NCI-H460 (cell line): ENCODE data around the gene NXN. TPM values are rescaled to one million over a fixed set of nuclear protein-coding genes. Genes with fewer than 3 reads are reported as not detected.
A peak's percentile ranks its signal among the peaks of the same experiment; 100 is the strongest.

ENCODE experiments used
- DNase-seq: peaks from one replicate; pipeline ENCODE4 v3.0.0-alpha.2; 2016; ENCODE audit warnings: low read depth; ENCODE audit errors: extremely low read depth
- polyA plus RNA-seq: library from polyadenylated mRNA; depleted of rRNA; stranded (reverse); fragments of >200 nt; gene quantifications from 2 replicates; pipeline ENCODE4 v1.2.3, GENCODE V29; 2014; cell fraction: nucleus; rRNA removed
- total RNA-seq: library from RNA; depleted of rRNA; stranded (reverse); fragments of >200 nt; shearing (Covaris generic); gene quantifications from 2 replicates; pipeline ENCODE4 v1.2.3, GENCODE V29; 2014; rRNA removed

The NXN gene
- total RNA-seq, result 12.3 and 13.7 TPM in 2 replicates
- polyA plus RNA-seq, result 18.7 and 26.0 TPM in 2 replicates

GRCh38 chr17:979539-980405, at the start of gene NXN:
NXN (minus strand) TSS chr17:979776.
- peak; percentile 71 for DNase-seq

- no peak for DNase-seq
These were observed 47.5 kb upstream of the NXN start for GRCh38 chr17:1027044-1027443.

- no peak for DNase-seq
These were observed 47.0 kb upstream of the NXN start for GRCh38 chr17:1026599-1026975.

- no peak for DNase-seq
These were observed 46.4 kb upstream of the NXN start for GRCh38 chr17:1025733-1026598.

- DNase-seq, result no peak
These were observed 44.5 kb upstream of the NXN start for GRCh38 chr17:1024076-1024475.

GRCh38 chr17:1022278-1023024, 42.9 kb upstream of the NXN start:
- no peak for DNase-seq

- DNase-seq, result no peak
These were observed 41.6 kb upstream of the NXN start for GRCh38 chr17:1021147-1021546.

GRCh38 chr17:1019451-1019850, 39.9 kb upstream of the NXN start:
- DNase-seq, result no peak

GRCh38 chr17:1018547-1018946, 39.0 kb upstream of the NXN start:
- no peak for DNase-seq

- no peak for DNase-seq
These were observed 34.1 kb upstream of the NXN start for GRCh38 chr17:1013729-1014090.

GRCh38 chr17:1012823-1013728, 33.5 kb upstream of the NXN start:
- no peak for DNase-seq

- DNase-seq, result no peak
These were observed 32.5 kb upstream of the NXN start for GRCh38 chr17:1011760-1012735.

- DNase-seq, result no peak
These were observed 31.6 kb upstream of the NXN start for GRCh38 chr17:1011138-1011537.

GRCh38 chr17:1010586-1010985, 31.0 kb upstream of the NXN start:
- DNase-seq, result no peak

GRCh38 chr17:1010086-1010450, 30.5 kb upstream of the NXN start:
- DNase-seq, result no peak

GRCh38 chr17:1009229-1010085, 29.9 kb upstream of the NXN start:
- no peak for DNase-seq

GRCh38 chr17:1008008-1008761, 28.6 kb upstream of the NXN start:
- no peak for DNase-seq
